G401 (cell line): ENCODE measurements around the gene EIF2S3. TPM values are rescaled to one million over a fixed set of nuclear protein-coding genes. Genes with fewer than 3 reads are reported as not detected.
"Not testable (repeated sequence)": the region's sequence is repeated elsewhere in the genome, so short reads cannot be mapped to it uniquely, and the experiment has no call there.

Experiments used
- DNase-seq: peaks from one replicate; pipeline ENCODE4 v3.0.0-alpha.2; 2015; ENCODE audit warnings: low spot score
- in situ Hi-C: cut with HindIII; loops from 2 replicates; pipeline ENCODE4 v1.10.0; 2016; ENCODE audit warnings: low sequenced_read_pairs, mixed read lengths
- total RNA-seq: library from RNA; depleted of rRNA; stranded (reverse); fragments of >200 nt; shearing (Covaris generic); gene quantifications from 2 replicates; pipeline ENCODE4 v1.2.3, GENCODE V29; 2014

The EIF2S3 gene
- total RNA-seq, 1 experiment from 2014 or later = 229 TPM

- in situ Hi-C loops = no loop called here
Measured at GRCh38 chrX:24037729-24038128, 17.0 kb upstream of the EIF2S3 start.

DNA sequence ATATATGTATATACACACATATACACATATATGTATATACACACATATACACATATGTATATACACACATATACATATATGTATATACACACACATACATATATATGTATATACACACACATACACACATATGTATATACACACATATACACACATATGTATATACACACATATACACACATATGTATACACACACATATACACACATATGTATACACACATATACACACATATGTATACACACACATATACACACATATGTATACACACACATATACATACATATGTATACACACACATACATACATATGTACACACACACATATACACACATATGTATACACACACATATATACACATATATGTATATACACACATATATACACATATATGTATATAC lies 8.7 kb upstream of the EIF2S3 start:
- in situ Hi-C loops, DNase-seq: not testable (repeated sequence)

More at GRCh38 chrX:24037729-24038128, 17.0 kb upstream of the EIF2S3 start:
- no peak for DNase-seq

DNA sequence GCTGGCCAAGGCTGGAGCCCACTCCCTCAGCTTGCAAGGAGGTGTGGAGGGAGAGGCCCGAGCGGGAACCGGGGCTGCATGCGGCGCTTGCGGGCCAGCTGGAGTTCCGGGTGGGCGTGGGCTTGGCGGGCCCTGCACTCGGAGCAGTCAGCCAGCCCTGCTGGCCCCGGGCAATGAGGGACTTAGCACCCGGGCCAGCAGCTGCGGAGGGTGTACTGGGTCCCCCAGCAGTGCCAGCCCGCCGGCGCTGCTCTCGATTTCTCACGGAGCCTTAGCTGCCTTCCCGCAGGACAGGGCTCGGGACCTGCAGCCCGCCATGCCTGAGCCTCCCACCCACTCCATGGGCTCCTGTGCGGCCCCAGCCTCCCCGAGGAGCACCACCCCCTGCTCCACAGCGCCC lies 5.1 kb upstream of the EIF2S3 start:
- in situ Hi-C loops, DNase-seq: not testable (repeated sequence)

- in situ Hi-C loops = not testable (repeated sequence)
Measured at GRCh38 chrX:24050522-24051318, 4.0 kb upstream of the EIF2S3 start.

DNA sequence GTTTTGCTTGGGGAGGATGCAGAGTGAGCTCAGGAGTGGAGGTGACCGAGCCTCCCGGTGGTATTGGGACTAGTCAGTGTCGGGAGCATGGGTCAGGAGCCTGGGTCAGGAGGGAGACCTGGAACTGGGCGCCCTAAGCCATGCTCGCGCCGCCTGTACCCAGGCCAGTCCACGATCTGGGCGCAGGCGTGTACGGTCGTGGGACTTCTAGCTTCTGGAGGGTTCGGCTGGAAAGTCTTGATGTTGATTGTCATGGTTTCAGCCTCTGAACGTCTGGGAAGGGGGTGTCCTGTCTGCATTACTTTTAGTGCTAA lies 244 bp downstream of the EIF2S3 start:
- in situ Hi-C loops = no loop called here
- no peak for DNase-seq

More at GRCh38 chrX:24050522-24051318, 4.0 kb upstream of the EIF2S3 start:
- DNase-seq = not testable (repeated sequence)

DNA sequence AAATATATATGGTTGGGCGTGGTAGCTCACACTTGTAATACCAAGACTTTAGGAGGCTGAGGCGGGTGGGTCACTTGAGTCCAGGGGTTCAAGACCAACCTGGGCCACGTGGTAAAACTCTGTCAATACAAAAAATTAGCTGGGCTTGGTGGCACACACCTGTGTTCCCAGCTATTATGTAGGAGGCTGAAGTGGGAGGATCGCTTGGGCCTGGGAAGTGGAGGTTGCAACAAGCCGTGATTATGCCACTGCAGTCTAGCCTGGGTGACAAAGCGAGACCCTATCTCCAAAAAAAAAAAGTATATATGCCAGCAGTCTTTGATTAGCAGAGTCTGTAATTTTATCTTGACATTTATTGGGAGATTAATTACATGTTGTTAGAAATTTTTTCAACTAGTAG lies 8.7 kb downstream of the EIF2S3 start:
- no peak for DNase-seq
- in situ Hi-C loops = no loop called here

- in situ Hi-C loops = no loop called here
Measured at GRCh38 chrX:24069877-24070276, 15.1 kb downstream of the EIF2S3 start.

DNA sequence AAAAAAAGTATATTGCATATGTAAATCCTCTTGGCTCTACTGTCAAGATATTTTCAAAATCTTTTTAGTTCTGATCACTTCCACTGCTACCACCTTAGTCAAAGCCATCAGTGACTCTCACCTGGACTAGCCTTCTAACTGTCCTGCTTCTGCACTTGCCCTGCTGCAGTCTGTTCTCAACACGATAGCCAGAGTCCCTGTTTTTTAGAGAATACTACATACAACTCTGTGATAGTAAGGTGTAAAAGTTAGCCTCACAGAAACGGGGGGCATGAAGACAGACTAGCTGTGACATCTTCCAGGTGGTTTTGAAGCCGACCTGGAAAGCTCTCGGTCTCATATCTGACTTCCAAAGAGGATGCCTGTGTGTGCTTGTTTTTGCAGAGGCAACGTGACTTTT lies 24.7 kb downstream of the EIF2S3 start:
- in situ Hi-C loops = no loop called here
- DNase-seq = no peak

More at GRCh38 chrX:24069877-24070276, 15.1 kb downstream of the EIF2S3 start:
- DNase-seq = no peak

GRCh38 chrX:24080245-24080644 lies 25.5 kb downstream of the EIF2S3 start:
- DNase-seq, in situ Hi-C loops: not testable (repeated sequence)

DNA sequence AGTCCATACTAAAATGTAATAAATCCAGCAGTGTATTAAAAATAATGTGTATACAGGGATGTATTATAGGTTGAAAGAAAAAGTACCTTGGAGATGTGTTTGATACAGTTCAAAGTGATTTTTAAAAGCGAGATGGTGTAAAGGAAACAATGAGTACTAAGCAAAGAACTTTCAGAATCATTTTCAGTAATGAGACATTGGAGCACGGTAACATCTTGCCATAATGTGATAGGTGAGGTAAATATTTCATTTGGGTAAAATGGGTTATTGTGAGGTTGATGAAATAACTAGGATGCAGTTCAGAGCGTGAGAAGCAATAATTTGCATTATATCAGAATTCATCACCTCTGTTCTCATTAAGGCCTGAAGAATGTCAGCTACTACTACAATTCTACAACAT lies 25.9 kb downstream of the EIF2S3 start:
- no peak for DNase-seq
- in situ Hi-C loops = no loop called here

- in situ Hi-C loops = no loop called here
Measured at GRCh38 chrX:24081661-24082154, 27.0 kb downstream of the EIF2S3 start.

DNA sequence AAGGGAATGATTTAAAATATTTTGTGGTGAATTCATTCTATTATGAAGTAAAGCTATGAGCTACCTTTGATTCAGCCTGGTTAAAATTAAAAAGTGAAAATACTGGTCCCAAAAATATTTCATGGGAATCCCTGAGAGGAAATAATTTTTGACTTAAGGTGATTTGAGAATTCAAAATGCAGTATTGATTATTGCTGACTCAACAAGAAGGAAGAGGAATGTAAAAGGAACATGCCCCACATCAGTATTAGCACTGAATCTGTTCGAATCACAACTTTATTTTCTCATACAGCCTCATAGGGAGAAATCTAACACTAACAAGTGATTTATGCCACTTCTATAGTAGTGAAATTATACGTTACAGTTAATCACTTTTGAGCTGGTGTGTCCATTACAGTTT lies 27.7 kb downstream of the EIF2S3 start:
- in situ Hi-C loops = no loop called here

More at GRCh38 chrX:24081661-24082154, 27.0 kb downstream of the EIF2S3 start:
- peak; percentile 44 for DNase-seq

DNA sequence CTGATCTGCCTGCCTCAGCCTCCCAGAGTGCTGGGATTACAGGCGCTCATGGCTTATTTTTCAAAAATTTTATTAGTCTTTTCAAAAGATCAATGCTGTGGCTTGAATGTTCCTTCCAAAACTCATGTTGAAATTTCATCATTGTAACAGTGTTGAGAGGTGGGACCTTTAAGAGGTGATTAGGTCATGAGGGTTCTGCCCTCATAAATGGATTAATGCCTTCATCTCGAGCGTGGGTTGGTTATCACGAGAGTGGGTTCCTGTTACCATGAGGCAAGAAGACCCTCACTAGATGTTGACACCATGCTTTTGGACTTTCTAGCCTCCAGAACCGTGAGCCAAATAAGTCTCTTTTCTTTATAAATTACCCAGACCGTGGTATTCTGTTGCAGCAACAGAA lies 30.3 kb downstream of the EIF2S3 start:
- in situ Hi-C loops = no loop called here
- DNase-seq = peak; percentile 4

More for the DNA sequence above, 27.7 kb downstream of the EIF2S3 start:
- DNase-seq = no peak

DNA sequence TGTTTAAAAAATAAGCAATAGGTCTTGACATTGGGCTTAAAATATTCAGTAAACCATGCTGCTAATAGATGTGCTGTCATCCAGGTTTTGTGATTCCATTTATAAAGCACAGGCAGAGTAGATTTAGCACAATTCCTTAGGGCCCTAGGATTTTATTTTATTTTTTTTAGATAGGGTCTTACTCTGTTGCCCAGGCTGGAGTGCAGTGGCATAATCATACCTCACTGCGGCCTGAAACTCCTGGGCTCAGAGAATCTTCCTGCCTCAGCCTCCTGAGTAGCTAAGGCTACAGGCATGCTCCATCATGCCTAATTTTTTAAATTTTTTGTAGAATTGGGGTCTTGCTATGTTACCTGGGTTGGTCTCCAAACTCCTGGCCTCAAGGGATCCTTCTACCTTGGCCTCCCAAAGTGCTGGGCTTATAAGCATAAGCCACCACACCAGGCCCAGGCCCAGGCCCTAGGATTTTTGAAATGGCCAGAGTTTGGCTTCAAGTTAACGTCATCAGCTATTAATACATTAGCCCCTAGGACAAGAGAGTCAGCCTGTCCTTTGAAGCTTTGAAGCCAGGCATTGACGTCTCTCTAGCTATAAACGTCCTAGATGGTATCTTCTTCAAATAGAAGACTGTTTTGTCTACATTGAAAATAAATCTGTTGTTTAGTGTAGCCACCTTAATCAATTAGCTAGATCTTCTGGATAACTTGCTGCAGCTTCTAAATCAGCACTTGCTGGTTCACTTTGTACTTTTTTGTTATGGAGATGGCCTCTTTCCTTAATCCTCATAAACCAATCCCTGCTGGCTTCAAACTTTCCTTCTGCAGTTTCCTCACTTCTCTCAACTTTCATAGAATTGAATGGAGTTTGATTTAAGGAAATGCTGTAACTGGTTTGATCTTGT lies 35.8 kb downstream of the EIF2S3 start:
- no peak for DNase-seq
- in situ Hi-C loops = no loop called here

DNA sequence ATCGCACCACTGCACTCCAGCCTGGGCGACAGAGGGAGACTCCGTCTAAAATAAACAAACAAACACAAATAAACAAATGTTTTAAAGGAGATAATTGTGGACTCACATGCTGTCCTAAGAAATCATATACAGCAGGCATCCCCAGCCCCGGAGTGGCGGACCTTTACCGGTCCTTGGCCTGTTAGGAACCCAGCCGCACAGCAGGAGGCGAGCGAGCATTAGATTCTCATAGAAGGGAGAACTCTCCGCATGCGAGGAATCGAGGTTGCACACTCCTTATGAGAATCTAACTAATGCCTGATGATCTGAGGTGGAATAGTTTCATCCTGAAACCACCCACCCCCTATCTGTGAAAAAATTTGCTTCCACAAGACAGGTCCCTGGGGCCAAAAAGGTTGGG lies 39.0 kb downstream of the EIF2S3 start:
- no peak for DNase-seq
- in situ Hi-C loops = no loop called here

GRCh38 chrX:24097741-24098260 lies 43.0 kb downstream of the EIF2S3 start:
- DNase-seq = no peak
- in situ Hi-C loops = no loop called here

DNA sequence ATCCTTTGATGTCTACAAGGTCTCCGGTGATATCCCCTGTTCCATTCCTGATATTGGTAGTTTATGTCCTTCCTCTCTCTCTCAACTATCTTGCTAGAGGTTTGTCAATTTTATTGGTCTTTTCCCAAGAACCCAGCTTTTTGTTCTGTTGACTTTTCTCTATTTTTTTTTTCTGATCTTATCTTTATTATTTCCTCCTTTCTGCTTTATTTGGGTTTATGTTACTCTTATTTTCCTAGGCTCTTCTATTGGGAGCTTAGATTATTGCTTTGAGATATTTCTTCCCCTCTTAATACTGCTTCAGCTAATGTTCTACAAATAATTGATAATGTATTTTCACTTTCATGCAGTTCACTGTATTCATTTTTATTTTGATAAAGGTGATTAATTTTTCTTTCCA lies 44.2 kb downstream of the EIF2S3 start:
- in situ Hi-C loops = no loop called here

DNA sequence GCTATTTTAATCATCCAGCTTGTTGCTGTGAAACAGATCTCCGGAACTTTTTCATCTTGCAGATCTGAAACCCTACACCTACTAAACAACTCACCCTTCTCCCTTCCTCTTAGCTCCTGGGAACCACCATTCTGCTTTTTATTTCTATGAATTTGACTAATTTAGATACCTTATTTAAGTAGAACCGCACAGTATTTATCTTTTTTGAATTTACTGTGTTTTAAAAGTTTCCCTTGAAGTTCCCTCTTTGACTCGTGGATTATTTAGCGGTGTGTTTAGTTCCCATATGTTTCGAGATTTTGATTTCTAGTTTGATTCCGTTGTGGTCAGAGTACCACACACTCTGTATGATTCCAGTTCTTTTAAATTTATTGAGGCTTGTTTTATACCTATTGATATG lies 44.6 kb downstream of the EIF2S3 start:
- in situ Hi-C loops = no loop called here
- no peak for DNase-seq

More for the DNA sequence above, 44.2 kb downstream of the EIF2S3 start:
- no peak for DNase-seq

DNA sequence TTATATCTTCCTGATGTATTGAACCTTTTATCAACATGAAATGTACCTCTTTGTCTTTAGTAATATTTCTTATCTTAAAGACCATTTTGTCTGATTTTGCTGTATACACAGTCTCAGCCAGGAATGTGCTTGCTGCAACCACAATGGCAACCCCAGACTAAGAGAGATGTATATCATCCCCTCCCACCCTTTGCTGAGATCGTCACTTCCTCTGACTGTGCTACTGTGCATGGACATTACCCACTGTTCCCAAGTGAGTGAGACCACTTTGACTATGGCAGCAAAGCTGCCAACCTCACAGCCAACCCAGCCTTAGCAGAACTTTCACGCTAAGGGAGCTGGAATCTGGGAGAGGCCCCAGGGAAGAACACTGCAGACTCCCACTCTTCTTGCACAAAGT lies 46.0 kb downstream of the EIF2S3 start:
- in situ Hi-C loops = no loop called here
- DNase-seq = no peak

- no peak for DNase-seq
- in situ Hi-C loops = no loop called here
Measured at GRCh38 chrX:24110069-24110468, 55.3 kb downstream of the EIF2S3 start.
